HepG2 (cell line): ENCODE data around the gene PLRG1. TPM values are rescaled to one million over a fixed set of nuclear protein-coding genes. Genes with fewer than 3 reads are reported as not detected.
A peak's percentile ranks its signal among the peaks of the same experiment; 100 is the strongest.

ENCODE experiments used
- ARNT2 ChIP-seq: sonication (generic); formaldehyde crosslinking; IDR thresholded peaks from 2 replicates; pipeline ENCODE4 v1.8.0; 2022; ENCODE audit warnings: mild to moderate bottlenecking, low read depth, missing genetic modification reagents, moderate library complexity
- CBFB ChIP-seq: sonication (generic); formaldehyde crosslinking; IDR thresholded peaks from 2 replicates; pipeline ENCODE4 v1.4.0; 2020; ENCODE audit warnings: missing genetic modification reagents
- FLYWCH1 ChIP-seq: sonication (generic); formaldehyde crosslinking; IDR thresholded peaks from 2 replicates; pipeline ENCODE4 v1.8.1; 2023; ENCODE audit warnings: mild to moderate bottlenecking, missing genetic modification reagents
- FOXK2 ChIP-seq: fragments of 450-650 bp; IDR thresholded peaks from 2 replicates; pipeline ENCODE4 v1.6.1; 2016
- HOXA9 ChIP-seq: sonication (generic); formaldehyde crosslinking; IDR thresholded peaks from 2 replicates; pipeline ENCODE4 v1.8.1; 2022; ENCODE audit warnings: missing genetic modification reagents, mild to moderate bottlenecking, moderate library complexity, borderline replicate concordance
- NFYC ChIP-seq: IDR thresholded peaks from 2 replicates; pipeline ENCODE4 v1.6.1; 2016; ENCODE audit warnings: missing genetic modification reagents, missing compliant biosample characterization
- PAF1 ChIP-seq: IDR thresholded peaks from 2 replicates; pipeline ENCODE4 v1.6.1; 2016; ENCODE audit warnings: missing genetic modification reagents, missing compliant biosample characterization
- SNAPC5 ChIP-seq: sonication (generic); formaldehyde crosslinking; IDR thresholded peaks from 2 replicates; pipeline ENCODE4 v1.8.1; 2023; ENCODE audit warnings: mild to moderate bottlenecking, missing genetic modification reagents, borderline replicate concordance
- SRSF1 ChIP-seq: fragments of 200-400 bp; formaldehyde crosslinking; optimal IDR thresholded peaks from 2 replicates; pipeline ENCODE3; 2017; ENCODE audit warnings: mild to moderate bottlenecking, low read depth, low read length, moderate library complexity
- TOE1 ChIP-seq: sonication (generic); formaldehyde crosslinking; IDR thresholded peaks from 2 replicates; pipeline ENCODE4 v1.4.0; 2020; ENCODE audit warnings: mild to moderate bottlenecking, missing genetic modification reagents
- ZBTB1 ChIP-seq: sonication (generic); formaldehyde crosslinking; IDR thresholded peaks from 2 replicates; pipeline ENCODE4 v1.4.0; 2020; ENCODE audit warnings: missing genetic modification reagents, borderline replicate concordance
- ZC3H13 ChIP-seq: sonication (generic); formaldehyde crosslinking; IDR thresholded peaks from 2 replicates; pipeline ENCODE4 v1.8.1; 2023; ENCODE audit warnings: mild to moderate bottlenecking, missing genetic modification reagents, moderate library complexity
- ZNF142 ChIP-seq: sonication (generic); formaldehyde crosslinking; IDR thresholded peaks from 2 replicates; pipeline ENCODE4 v1.4.0; 2020; ENCODE audit warnings: missing genetic modification reagents
- ZNF296 ChIP-seq: sonication (generic); formaldehyde crosslinking; conservative IDR thresholded peaks from 2 replicates; pipeline ENCODE4 v1.5.0; 2020; ENCODE audit warnings: mild to moderate bottlenecking, missing genetic modification reagents
- ZNF383 ChIP-seq: sonication (generic); formaldehyde crosslinking; IDR thresholded peaks from 2 replicates; pipeline ENCODE4 v1.4.0; 2020; ENCODE audit warnings: missing genetic modification reagents, mild to moderate bottlenecking, borderline replicate concordance
- ZNF674 ChIP-seq: sonication (generic); formaldehyde crosslinking; IDR thresholded peaks from 2 replicates; pipeline ENCODE4 v1.5.0; 2020; ENCODE audit warnings: low read depth, mild to moderate bottlenecking, missing genetic modification reagents
- ZNF709 ChIP-seq: sonication (generic); formaldehyde crosslinking; IDR thresholded peaks from 2 replicates; pipeline ENCODE4 v1.5.0; 2020; ENCODE audit warnings: mild to moderate bottlenecking, missing genetic modification reagents
- ZNF83 ChIP-seq: sonication (generic); formaldehyde crosslinking; IDR thresholded peaks from 2 replicates; pipeline ENCODE4 v1.4.0; 2020; ENCODE audit warnings: missing genetic modification reagents, mild to moderate bottlenecking, borderline replicate concordance
- ZSCAN9 ChIP-seq: IDR thresholded peaks from 2 replicates; pipeline ENCODE4 v1.6.1; 2016; ENCODE audit warnings: borderline replicate concordance
- polyA plus RNA-seq, 8 experiments: library from polyadenylated mRNA; depleted of rRNA in 3 of 8; stranded (reverse) in 7 of 8; unstranded in 1 of 8; fragments of >200 nt; fragmentation: Illumina TruSeq in 4 of 8; extraction: Trizol in 4 of 8; gene quantifications; 2 replicates each; pipeline versions ENCODE4 v1.2.1 to v1.2.3, GENCODE V29; 2011 to 2016; ENCODE audit warnings: low read depth in 4 of 8, missing spikeins in 1 of 8, mixed read lengths in 1 of 8; ENCODE audit not compliant: insufficient read depth in 1 of 8
- total RNA-seq, 5 experiments: library from RNA; depleted of rRNA; stranded (reverse); fragments of >200 nt; fragmentation: Illumina TruSeq; extraction: Trizol; gene quantifications; 2 replicates each; pipeline ENCODE4 v1.2.3, GENCODE V29; 2016; ENCODE audit warnings: low read depth in 1 of 5
- TF ChIP-seq, protein P1 (sequence below): sonication (generic); formaldehyde crosslinking; conservative IDR thresholded peaks from 2 replicates; pipeline ENCODE4 v1.8.0; 2022; ENCODE audit warnings: low read depth, missing genetic modification reagents
- TF ChIP-seq, protein P2 (sequence below): sonication (generic); IDR thresholded peaks from 2 replicates; pipeline ENCODE4 v1.6.1; 2016; ENCODE audit warnings: low read depth, borderline replicate concordance

The PLRG1 gene
- total and polyA plus RNA-seq, 2 of the 13 experiments (the other 11 are each of a cell fraction or from before 2014, with no cell fraction given), result 77.3 to 110 TPM

DNA sequence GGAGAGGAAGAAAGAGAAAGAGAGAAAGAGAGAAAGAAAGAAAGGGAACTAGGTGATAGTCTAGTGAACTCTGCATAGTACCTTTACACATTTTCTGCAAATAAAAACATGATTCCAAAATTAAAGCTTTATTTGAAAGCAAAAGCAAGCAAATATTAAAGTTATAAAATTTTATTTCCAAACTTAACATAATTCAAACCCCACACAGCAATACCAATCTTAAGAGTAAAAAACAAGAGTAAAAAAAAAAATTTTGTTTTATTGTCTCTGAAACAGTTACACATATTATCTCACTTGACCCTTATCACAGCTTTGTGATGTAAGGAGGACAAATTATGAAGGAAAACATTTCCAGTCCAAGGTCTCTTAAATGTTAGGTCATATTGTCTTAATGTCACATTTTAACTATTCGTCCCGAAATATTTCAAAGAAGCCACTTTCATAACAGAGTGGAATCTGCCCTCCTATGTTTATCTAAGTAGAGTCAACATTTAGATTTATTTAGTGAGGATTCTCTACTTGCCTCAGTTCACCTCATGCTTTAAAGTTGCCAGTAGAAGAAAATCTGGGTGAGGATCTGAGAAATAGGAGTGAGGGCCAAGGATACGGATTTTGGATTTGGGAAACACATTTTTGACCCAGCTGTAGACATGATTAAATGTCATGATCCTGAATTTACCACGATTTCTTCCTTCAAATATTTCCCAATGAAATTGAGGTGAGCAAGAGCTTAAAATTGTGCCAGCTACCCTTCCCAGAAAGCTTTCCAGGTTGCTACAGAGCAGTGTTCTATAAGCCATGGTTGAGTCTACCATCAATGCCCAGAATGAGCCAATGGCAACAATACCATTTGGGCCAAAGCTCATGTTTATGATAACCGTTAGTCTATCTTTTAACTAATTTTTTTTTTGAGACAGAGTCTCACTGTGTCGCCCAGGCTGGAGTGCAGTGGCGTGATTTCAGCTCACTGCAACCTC is 47.9 kb upstream of the PLRG1 start (continued):
- TF ChIP-seq ARNT2 (CRISPR knock-in tag), result no peak
- no peak for TF ChIP-seq ZNF674
- TF ChIP-seq SRSF1, result no peak
- peak; percentile 54; the same call in 1 of the 2 replicates for TF ChIP-seq FOXK2
- no peak for TF ChIP-seq ZC3H13
- no peak for TF ChIP-seq ZNF709 (CRISPR knock-in tag)
- no peak for TF ChIP-seq ZBTB1 (CRISPR knock-in tag)
- TF ChIP-seq, protein P1, sequence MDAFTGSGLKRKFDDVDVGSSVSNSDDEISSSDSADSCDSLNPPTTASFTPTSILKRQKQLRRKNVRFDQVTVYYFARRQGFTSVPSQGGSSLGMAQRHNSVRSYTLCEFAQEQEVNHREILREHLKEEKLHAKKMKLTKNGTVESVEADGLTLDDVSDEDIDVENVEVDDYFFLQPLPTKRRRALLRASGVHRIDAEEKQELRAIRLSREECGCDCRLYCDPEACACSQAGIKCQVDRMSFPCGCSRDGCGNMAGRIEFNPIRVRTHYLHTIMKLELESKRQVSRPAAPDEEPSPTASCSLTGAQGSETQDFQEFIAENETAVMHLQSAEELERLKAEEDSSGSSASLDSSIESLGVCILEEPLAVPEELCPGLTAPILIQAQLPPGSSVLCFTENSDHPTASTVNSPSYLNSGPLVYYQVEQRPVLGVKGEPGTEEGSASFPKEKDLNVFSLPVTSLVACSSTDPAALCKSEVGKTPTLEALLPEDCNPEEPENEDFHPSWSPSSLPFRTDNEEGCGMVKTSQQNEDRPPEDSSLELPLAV (CRISPR knock-in tag), result no peak
- TF ChIP-seq PAF1 (CRISPR knock-in tag), result no peak
- TF ChIP-seq SNAPC5 (CRISPR knock-in tag), result no peak
- no peak for TF ChIP-seq TOE1 (CRISPR knock-in tag)
- TF ChIP-seq ZNF296 (CRISPR knock-in tag), result no peak
- 0 out of 2 replicates have a peak, but pooled peaks have one; percentile 24 for TF ChIP-seq CBFB
- no peak for TF ChIP-seq ZNF142 (CRISPR knock-in tag)
- TF ChIP-seq ZNF383 (CRISPR knock-in tag), result no peak
- no peak for TF ChIP-seq ZSCAN9
- no peak for TF ChIP-seq NFYC (CRISPR knock-in tag)
- no peak for TF ChIP-seq HOXA9 (CRISPR knock-in tag)
- TF ChIP-seq, protein P2, sequence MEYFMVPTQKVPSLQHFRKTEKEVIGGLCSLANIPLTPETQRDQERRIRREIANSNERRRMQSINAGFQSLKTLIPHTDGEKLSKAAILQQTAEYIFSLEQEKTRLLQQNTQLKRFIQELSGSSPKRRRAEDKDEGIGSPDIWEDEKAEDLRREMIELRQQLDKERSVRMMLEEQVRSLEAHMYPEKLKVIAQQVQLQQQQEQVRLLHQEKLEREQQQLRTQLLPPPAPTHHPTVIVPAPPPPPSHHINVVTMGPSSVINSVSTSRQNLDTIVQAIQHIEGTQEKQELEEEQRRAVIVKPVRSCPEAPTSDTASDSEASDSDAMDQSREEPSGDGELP, result peak; percentile 25; the same call in 1 of the 2 replicates
- TF ChIP-seq ZNF83, result no peak
- TF ChIP-seq FLYWCH1 (CRISPR knock-in tag), result no peak
